Islet of Langerhans (tissue), 1 donor: ENCODE data around the gene NR1D2.
"Not testable (repeated sequence)": the region's sequence is repeated elsewhere in the genome, so short reads cannot be mapped to it uniquely, and the experiment has no call there.

Experiments used
- FAIRE-seq: peaks from one replicate; lab custom pipeline; 2011; peaks lifted over from hg19 to GRCh38; lab: Jason Lieb, UNC

Gene NR1D2

GRCh38 chr3:24005669-24006068 is 60.6 kb downstream of the NR1D2 start:
- no peak for FAIRE-seq

DNA sequence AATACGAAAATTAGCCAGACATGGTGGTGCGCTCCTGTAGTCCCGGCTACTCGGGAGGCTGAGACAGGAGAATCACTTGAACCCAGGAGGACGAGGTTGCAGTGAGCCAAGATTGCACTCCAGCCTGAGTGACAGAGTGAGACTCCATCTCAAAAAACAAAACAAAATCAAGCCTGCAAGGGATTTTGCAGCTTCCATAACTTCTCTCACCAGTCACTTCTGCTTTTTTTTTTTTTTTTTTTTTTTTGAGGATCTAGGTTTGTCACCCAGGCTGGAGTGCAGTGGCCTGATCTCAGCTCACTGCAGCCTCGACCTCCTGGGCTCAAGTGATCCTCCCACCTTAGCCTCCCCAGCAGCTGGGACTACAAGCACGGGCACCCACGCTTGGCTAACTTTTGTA is 65.7 kb downstream of the NR1D2 start:
- FAIRE-seq: not testable (repeated sequence)

DNA sequence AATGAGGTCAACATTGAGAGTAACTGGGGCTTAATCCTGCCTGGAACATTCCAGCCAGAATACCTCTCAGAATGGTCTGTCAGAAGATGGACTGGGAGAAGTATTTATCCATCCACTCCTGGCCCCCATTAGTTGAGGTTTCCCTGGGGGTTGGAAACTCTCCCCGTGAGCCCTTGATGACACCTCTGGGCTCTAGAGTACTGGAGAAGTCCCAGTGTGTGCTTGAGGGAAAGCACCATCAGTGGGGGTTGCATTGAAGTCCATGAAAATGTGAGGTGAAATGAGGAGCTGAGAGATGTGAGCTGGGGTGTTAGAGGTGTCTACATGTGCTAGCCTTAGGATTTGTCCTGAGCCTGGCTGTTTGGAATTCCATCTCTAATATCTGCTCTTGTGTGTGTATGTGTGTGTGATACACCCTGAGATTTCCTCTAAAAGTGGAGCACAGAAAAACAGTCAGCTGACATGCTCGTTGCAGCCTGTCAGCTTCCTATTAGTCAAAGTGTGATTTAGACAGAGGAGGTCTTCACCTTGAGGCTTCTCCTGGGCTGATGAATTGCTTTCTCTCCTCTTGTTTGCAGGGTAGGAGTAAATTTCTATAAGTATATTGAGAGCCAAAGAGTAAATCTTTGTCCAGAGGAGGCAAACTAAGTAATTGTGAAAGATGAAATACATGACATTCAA is 67.6 kb downstream of the NR1D2 start:
- no peak for FAIRE-seq

DNA sequence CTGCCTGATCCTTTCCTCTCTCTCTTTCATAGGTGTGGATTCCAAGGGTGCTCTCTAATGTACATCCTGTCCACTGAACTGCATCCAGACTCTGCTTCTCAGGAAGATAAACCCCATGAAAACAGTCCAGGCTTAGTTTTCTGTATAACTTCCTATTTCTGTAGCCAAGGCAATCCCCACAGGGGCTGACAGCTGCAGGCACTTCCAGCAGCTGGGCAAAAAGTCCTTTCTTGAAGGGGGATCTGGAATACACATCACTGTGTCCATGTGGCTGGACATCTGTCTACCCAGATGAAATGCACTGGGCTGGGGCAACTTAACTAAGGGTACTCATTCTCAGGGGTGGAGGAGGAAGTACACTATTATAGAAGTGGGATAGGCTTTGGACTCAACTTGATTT is 72.2 kb downstream of the NR1D2 start:
- no peak for FAIRE-seq

DNA sequence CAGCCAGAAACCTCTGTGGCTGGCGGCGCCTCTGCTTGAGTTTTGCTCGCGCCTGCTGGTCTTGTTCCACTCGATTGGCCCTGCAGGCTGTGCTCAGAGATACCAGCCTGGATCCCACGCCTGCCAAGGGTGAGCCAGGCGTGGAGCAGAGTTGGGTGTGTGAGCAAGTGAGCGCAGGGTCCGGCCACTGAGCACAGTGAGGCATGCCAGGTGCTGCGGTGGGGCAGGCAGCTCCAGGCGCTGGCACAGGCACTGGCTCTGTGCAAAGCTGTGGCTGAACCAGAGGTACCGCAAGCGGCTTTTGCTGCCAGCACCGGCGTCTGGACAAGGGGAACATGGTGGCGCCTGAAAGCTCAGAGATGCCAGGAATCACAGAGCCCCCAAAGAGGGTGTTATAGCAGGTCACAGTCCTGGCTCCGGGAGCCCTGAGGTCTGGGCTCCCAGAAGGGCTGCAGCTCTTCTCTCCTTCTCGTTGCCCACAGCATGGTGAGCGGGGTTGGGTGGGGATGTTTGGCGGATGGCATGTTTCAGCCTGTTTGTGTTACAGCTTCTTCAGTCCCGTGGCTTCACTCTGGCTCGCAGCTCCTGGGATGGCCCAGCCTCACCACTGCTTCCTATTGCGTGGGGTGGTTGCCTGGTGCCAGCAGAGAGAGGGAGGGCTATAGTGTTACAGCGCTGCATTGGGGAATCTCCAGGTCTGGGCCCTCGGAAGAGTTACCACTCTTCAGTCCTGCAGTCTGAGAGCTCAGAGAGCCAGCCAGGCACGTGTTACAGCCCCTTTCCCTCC is 73.9 kb downstream of the NR1D2 start:
- FAIRE-seq: no peak

DNA sequence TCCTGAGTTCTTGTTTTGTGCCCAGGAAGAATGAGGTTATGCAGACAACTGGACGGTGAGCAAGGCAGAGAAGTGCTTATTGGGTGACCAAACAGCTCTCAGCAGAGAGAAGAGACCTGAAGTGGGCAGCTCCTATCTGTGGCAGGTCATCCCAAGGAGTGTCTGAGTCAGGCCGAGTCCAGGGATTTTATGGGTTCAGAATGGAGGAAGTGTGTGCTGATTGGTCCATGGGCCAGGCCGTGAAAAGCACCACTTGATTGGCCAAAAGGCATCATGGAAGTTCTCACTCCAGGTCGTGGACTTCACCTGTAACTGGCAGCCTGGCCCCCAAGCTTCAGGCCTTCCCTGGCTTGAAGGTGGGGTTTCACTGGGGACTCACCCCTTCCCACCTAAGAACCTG is 74.5 kb downstream of the NR1D2 start:
- FAIRE-seq: no peak

DNA sequence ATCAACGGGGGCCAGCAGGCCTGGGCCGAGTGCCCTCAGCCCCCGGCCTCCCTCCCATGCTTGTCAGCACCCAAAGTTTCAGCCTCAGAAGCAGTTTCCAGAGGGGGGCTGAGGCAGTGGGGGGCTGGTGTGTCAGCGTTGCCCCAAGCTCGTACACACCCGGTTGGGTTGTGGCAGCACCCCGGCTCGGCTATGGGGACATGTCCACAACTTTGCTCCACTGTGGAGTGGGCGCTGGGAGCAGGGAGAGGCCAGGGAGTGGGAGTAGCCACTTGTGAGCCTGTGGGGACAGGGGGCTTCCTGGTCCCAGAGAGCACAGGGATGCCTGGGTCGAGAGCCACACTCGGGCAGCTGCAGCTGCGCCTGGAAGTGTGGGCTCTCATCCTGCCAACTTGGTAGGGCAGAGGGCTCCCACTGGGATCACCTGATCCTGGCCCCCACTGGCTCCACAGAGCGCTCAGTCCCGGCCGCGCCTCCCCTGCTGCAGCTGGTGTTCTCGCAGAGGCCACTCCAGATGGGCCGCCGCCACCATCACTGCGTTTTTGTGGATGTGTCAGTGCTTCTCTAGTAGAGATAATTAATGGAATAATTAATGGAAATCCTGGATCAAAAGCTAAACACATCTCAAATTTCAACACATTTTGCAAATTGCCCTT is 75.1 kb downstream of the NR1D2 start:
- no peak for FAIRE-seq

DNA sequence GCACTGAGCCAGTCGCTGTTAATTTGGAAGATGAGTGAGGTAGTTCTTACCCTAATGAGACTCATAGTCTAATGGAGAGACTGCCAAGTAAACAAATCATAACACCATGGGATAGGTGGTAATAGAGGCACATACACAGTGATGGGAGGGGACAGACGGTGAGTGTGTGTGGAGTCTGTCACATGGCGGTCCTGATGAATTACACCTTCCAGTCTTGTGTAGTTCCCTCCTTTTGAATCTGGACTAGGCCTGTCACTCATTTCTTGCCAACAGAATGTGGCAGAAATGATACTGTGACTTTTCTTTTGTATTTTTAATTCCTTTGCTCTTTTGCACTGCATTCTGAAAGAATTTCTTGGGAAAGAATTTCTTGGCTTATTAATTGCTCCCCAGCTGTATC is 78.1 kb downstream of the NR1D2 start:
- FAIRE-seq: no peak

GRCh38 chr3:24025805-24026204 is 80.7 kb downstream of the NR1D2 start:
- FAIRE-seq: no peak

GRCh38 chr3:24026665-24027064 is 81.6 kb downstream of the NR1D2 start:
- FAIRE-seq: not testable (repeated sequence)

DNA sequence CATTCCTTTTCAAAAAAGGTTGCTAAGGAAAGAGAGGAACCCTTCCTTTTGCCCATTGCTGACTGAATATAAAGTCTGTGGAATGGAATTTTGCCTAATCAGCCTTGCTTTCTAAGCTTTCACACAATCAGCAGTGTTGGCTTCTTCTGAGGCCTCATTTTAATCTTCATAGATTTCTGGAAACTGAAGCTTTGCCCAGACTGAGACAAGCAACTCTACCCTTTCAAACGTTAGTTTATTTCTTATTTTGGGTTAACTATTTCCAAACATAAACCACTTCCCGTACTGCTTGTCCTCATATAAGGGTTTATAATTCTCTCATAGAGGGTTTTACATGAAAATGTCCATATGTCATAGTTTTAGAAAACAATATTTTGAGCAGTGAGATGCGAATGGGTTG is 82.9 kb downstream of the NR1D2 start:
- FAIRE-seq: no peak
